Stimulated activated CD4-positive, alpha-beta T cell treated with anti-CD3 and anti-CD28 coated beads, TNF-alpha, amount 100 ng/mL, for 1 hour (primary cell): ENCODE measurements around the gene SPATA45.
"Not testable (repeated sequence)": the region's sequence is repeated elsewhere in the genome, so short reads cannot be mapped to it uniquely, and the experiment has no call there.

Experiments used
- DNase-seq, 3 donors: peaks; one replicate each; pipeline ENCODE4 v3.0.0-alpha.2; 2020; ENCODE audit warnings: low read depth in 3 of 3, low spot score in 1 of 3

SPATA45 gene

GRCh38 chr1:212847549-212847948 lies at the start of gene SPATA45:
Gene SPATA45, minus strand, starts transcription at chr1:212847649. Its CDS starts 11,500 bp downstream, at chr1:212836149.
- DNase-seq: no peak

- no peak for DNase-seq
Observed at GRCh38 chr1:212892108-212892507, 44.7 kb upstream of the SPATA45 start.

GRCh38 chr1:212884592-212884991 lies 37.1 kb upstream of the SPATA45 start:
- DNase-seq: no peak

- no peak for DNase-seq
Observed at GRCh38 chr1:212879947-212880690, 32.7 kb upstream of the SPATA45 start.

GRCh38 chr1:212878418-212878817 lies 31.0 kb upstream of the SPATA45 start:
- DNase-seq: no peak

GRCh38 chr1:212873518-212873917 lies 26.1 kb upstream of the SPATA45 start:
- no peak for DNase-seq

GRCh38 chr1:212871976-212872375 lies 24.5 kb upstream of the SPATA45 start:
- DNase-seq: no peak

GRCh38 chr1:212867192-212867591 lies 19.7 kb upstream of the SPATA45 start:
- no peak for DNase-seq

GRCh38 chr1:212864201-212864600 lies 16.8 kb upstream of the SPATA45 start:
- no peak for DNase-seq

- DNase-seq: not testable (repeated sequence)
Observed at GRCh38 chr1:212863345-212863744, 15.9 kb upstream of the SPATA45 start.

GRCh38 chr1:212862111-212862690 lies 14.8 kb upstream of the SPATA45 start:
- DNase-seq: no peak

GRCh38 chr1:212860713-212861581 lies 13.5 kb upstream of the SPATA45 start:
- DNase-seq: no peak

- no peak for DNase-seq
Observed at GRCh38 chr1:212858461-212859265, 11.2 kb upstream of the SPATA45 start.

- peak; percentile 74 to 76 (median 75) for DNase-seq
Observed at GRCh38 chr1:212857992-212858460, 10.6 kb upstream of the SPATA45 start, which contains the start of gene FLVCR1. Gene FLVCR1, plus strand, starts transcription at chr1:212858275. Its CDS starts 178 bp downstream, at chr1:212858453.

GRCh38 chr1:212856755-212857154 lies 9.3 kb upstream of the SPATA45 start:
- no peak for DNase-seq

GRCh38 chr1:212853658-212854057 lies 6.2 kb upstream of the SPATA45 start:
- no peak for DNase-seq

- no peak for DNase-seq
Observed at GRCh38 chr1:212852105-212852688, 4.7 kb upstream of the SPATA45 start.

- not testable (repeated sequence) for DNase-seq
Observed at GRCh38 chr1:212844521-212844920, 2.9 kb downstream of the SPATA45 start.

- no peak for DNase-seq
Observed at GRCh38 chr1:212838145-212838544, 9.3 kb downstream of the SPATA45 start.
